RWPE2 (cell line): Measurements from ENCODE around the gene TMEM145.

Experiments used
- ATAC-seq: fragments of 200-7000 bp; cut with Tn5 transposase; 3 replicates; pipeline ENCODE4 v1.9.1; 2021; ENCODE audit warnings: low read depth
- DNase-seq: peaks from one replicate; pipeline ENCODE4 v3.0.0-alpha.2; 2020; ENCODE audit warnings: low spot score
- H3K27ac ChIP-seq: fragments of 450-650 bp; 2 replicates; pipeline ENCODE4 v1.5.1; 2017; ENCODE audit warnings: mild to moderate bottlenecking; ENCODE audit not compliant: poor library complexity, severe bottlenecking
- H3K27me3 ChIP-seq: fragments of 250-450 bp; sonication (Bioruptor Pico); 2 replicates; pipeline ENCODE4 v1.5.1; 2021; ENCODE audit warnings: mild to moderate bottlenecking, moderate library complexity; ENCODE audit not compliant: insufficient read depth, poor library complexity, severe bottlenecking
- H3K36me3 ChIP-seq: fragments of 250-450 bp; sonication (Bioruptor Pico); 2 replicates; pipeline ENCODE4 v1.5.1; 2020; ENCODE audit warnings: low read depth, mild to moderate bottlenecking, moderate library complexity
- H3K4me1 ChIP-seq: fragments of 250-450 bp; sonication (Bioruptor Pico); 2 replicates; pipeline ENCODE4 v1.5.1; 2021; ENCODE audit warnings: mild to moderate bottlenecking, moderate library complexity; ENCODE audit not compliant: insufficient read depth, poor library complexity, severe bottlenecking
- H3K4me3 ChIP-seq: fragments of 250-450 bp; sonication (Bioruptor Pico); 2 replicates; pipeline ENCODE4 v1.5.1; 2021; ENCODE audit warnings: mild to moderate bottlenecking, moderate library complexity; ENCODE audit not compliant: severe bottlenecking
- H3K9me3 ChIP-seq: fragments of 250-450 bp; sonication (Bioruptor Pico); 2 replicates; pipeline ENCODE4 v1.5.1; 2021; ENCODE audit warnings: mild to moderate bottlenecking, moderate library complexity; ENCODE audit not compliant: severe bottlenecking
- TF ChIP-seq, protein P1 (sequence below): fragments of 450-650 bp; IDR thresholded peaks from one replicate; pipeline ENCODE4 v1.5.1; 2017; ENCODE audit warnings: mild to moderate bottlenecking, moderate library complexity; ENCODE audit not compliant: poor library complexity, severe bottlenecking

The TMEM145 gene

DNA sequence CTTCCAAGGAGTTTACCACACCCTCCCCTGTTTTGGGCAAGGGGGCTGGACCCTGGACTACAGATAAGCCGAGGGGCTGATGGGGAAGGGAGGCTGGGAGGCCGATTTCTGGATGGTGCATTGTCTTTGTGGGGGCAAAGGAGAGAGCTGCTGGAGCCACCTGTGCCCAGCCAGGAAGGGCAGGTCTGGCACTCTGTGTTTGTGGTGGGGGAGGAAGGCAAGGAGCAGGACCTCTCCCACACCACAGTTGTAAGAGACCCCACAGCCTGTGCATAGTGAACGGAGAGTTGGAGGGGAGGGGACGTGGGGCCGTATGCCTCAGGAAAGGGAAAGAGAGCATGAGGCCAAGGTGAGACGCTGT lies 27.1 kb upstream of the TMEM145 start:
- no peak for ATAC-seq
- Histone ChIP-seq H3K36me3 (peaks cover 41% of the 10 kb centered on the region), H3K4me3 (no peak overlapping the region), H3K9me3 (no peaks in the 10 kb centered on the region), H3K27ac (peak overlapping the region; percentile 97), H3K27me3 (no peaks in the 10 kb centered on the region), H3K4me1 (peaks cover 17% of the 10 kb centered on the region)
- DNase-seq = no peak
- TF ChIP-seq, protein P1, sequence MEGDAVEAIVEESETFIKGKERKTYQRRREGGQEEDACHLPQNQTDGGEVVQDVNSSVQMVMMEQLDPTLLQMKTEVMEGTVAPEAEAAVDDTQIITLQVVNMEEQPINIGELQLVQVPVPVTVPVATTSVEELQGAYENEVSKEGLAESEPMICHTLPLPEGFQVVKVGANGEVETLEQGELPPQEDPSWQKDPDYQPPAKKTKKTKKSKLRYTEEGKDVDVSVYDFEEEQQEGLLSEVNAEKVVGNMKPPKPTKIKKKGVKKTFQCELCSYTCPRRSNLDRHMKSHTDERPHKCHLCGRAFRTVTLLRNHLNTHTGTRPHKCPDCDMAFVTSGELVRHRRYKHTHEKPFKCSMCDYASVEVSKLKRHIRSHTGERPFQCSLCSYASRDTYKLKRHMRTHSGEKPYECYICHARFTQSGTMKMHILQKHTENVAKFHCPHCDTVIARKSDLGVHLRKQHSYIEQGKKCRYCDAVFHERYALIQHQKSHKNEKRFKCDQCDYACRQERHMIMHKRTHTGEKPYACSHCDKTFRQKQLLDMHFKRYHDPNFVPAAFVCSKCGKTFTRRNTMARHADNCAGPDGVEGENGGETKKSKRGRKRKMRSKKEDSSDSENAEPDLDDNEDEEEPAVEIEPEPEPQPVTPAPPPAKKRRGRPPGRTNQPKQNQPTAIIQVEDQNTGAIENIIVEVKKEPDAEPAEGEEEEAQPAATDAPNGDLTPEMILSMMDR = no peak

DNA sequence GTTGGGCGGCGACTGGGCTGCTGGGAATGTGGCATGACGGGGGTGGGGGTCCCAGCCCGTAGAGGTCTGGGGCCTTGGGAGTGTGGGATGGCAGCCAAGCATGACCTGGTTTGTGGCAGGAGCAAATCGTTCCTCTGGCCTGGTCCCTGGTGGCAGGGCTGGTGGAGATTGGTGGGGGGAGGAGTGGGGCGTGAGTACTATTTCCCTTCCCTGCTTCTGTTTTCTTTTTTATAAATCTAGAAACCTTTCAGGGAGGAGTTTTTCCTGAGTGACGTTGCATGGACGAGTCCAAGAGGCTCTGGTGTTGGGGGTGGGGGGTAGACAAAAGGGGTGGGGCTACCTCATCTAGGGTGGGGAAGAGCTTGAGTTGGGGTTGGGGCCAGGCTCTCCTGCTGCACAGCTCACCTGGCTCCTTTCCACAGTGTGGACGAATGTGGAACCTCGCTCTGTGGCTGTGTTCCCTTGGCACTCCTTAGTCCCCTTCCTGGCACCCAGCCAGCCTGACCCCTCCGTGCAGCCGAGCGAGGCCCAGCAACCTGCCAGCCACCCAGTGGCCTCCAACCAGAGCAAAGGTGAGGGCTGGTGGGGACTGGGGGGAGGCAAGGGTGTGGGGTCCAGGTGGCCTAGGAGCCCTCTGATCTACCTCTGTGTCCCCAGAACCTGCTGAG lies 26.6 kb upstream of the TMEM145 start:
- H3K36me3 ChIP-seq = peaks cover 46% of the 10 kb centered on the region
- no peaks in the 10 kb centered on the region for H3K27me3 ChIP-seq
- ATAC-seq (no peak), DNase-seq (no peak)
- peak overlapping the region; percentile 97 for H3K27ac ChIP-seq
- TF ChIP-seq, protein P1 = no peak
- H3K9me3 ChIP-seq = no peaks in the 10 kb centered on the region
- H3K4me1 ChIP-seq = peaks cover 16% of the 10 kb centered on the region
- no peak overlapping the region for H3K4me3 ChIP-seq

DNA sequence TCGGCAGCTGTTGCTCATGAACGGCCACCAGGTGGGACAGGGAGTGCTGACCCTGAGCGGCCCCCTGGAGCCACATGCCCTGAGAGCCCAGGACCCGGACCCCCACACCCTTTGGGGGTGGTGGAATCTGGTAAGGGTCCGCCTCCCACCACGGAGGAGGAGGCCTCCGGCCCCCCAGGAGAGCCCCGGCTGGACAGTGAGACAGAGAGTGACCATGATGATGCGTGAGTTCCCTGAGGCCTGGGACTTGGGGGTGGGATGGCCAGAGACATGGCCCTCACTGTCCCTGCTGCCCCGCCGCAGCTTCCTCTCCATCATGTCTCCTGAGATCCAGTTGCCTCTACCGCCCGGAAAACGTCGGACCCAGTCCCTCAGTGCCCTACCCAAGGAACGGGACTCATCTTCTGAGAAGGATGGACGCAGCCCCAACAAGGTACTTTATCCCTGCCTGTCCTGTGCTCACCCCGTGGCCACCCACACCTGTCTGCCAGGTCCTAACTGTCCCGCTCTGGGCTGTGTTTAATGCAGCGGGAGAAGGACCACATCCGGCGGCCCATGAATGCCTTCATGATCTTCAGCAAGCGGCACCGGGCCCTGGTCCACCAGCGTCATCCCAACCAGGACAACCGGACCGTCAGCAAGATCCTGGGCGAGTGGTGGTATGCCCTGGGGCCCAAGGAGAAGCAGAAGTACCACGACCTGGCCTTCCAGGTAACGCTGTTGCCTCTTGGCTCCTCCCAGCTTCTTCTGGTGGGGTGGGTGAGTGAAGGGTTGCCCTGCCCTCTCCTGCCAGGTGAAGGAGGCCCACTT lies 25.9 kb upstream of the TMEM145 start:
- Histone ChIP-seq H3K4me3 (no peak overlapping the region), H3K27ac (no peak overlapping the region), H3K9me3 (no peaks in the 10 kb centered on the region), H3K27me3 (no peaks in the 10 kb centered on the region), H3K36me3 (peaks cover 54% of the 10 kb centered on the region), H3K4me1 (peaks cover 9% of the 10 kb centered on the region)
- TF ChIP-seq, protein P1 = no peak
- ATAC-seq (no peak), DNase-seq (no peak)

DNA sequence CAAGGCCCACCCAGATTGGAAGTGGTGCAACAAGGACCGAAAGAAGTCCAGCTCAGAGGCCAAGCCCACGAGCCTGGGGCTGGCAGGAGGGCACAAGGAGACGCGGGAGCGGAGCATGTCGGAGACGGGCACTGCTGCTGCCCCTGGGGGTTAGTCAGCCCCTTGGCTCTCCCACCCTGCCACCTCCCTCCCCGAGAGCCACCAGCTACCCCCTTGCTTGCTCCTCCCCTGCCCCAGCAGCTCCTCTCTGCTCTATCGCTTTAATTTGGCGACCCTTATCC lies 25.3 kb upstream of the TMEM145 start:
- ATAC-seq = no peak
- TF ChIP-seq, protein P1 = no peak
- no peaks in the 10 kb centered on the region for H3K9me3 ChIP-seq
- DNase-seq = no peak
- H3K36me3 ChIP-seq = peaks cover 57% of the 10 kb centered on the region
- H3K27ac ChIP-seq = no peak overlapping the region
- no peaks in the 10 kb centered on the region for H3K27me3 ChIP-seq
- peaks cover 5% of the 10 kb centered on the region for H3K4me1 ChIP-seq
- H3K4me3 ChIP-seq = no peak overlapping the region

DNA sequence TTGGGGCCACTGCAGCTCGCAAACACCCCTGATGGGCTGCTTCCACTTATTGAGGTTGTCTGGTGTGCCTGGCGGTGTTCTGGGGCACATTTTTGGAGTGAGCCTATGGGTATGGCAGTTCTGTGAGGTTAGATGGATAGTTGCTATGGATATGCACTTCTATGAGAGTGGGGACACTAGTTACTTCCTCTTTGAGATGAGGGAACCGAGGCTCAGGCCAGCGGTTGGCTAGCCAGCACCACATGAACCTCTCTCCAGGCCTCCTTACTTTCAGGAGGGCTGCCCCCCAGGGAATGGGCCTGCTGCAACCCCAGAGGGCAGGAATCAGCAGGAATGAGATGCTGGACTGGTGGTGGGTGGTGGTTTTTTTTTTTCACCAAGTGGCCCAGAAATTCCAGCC lies 24.7 kb upstream of the TMEM145 start:
- H3K36me3 ChIP-seq = peaks cover 62% of the 10 kb centered on the region
- H3K27me3 ChIP-seq = no peaks in the 10 kb centered on the region
- no peaks in the 10 kb centered on the region for H3K4me1 ChIP-seq
- TF ChIP-seq, protein P1 = no peak
- no peaks in the 10 kb centered on the region for H3K9me3 ChIP-seq
- no peak for ATAC-seq
- no peak overlapping the region for H3K4me3 ChIP-seq
- H3K27ac ChIP-seq = no peak overlapping the region
- no peak for DNase-seq
